Measurements from ENCODE around the gene NAT16. TPM values are rescaled to one million over a fixed set of nuclear protein-coding genes. Genes with fewer than 3 reads are reported as not detected.

NAT16 gene
- not detected in 2 replicates for total RNA-seq

GRCh38 chr7:101180130-101180755 lies at the start of gene NAT16:
Gene NAT16 (minus strand): TSS chr7:101180293. CDS start chr7:101174807, 5,486 bp downstream.

GRCh38 chr7:101217388-101218235 lies 37.5 kb upstream of the NAT16 start, which contains the start of the genes PLOD3 and ZNHIT1:
Gene PLOD3 (minus strand): TSS chr7:101217581. CDS start chr7:101217274, 307 bp downstream.
Gene ZNHIT1 (plus strand): TSS chr7:101218165. CDS start chr7:101218196, 31 bp downstream.

GRCh38 chr7:101200862-101201599 lies 20.9 kb upstream of the NAT16 start, which contains the start of gene MOGAT3:
Gene MOGAT3 (minus strand): TSS chr7:101201036. CDS start chr7:101200854, 182 bp downstream.

GRCh38 chr7:101165075-101165957 lies 14.8 kb downstream of the NAT16 start, which contains the start of gene VGF:
Gene VGF (minus strand): TSS chr7:101165569. CDS start chr7:101164843, 726 bp downstream.

GRCh38 chr7:101153969-101154692 lies 26.0 kb downstream of the NAT16 start, which contains the start of gene AP1S1:
Gene AP1S1 (plus strand): TSS chr7:101154476. CDS start chr7:101154515, 39 bp downstream.

GRCh38 chr7:101126651-101127459 lies 53.2 kb downstream of the NAT16 start, which contains the start of gene SERPINE1:
Gene SERPINE1 (plus strand): TSS chr7:101127104. CDS start chr7:101128394, 1,290 bp downstream.

Other genes with a start within 250 kb of the NAT16 start
- not detected in 2 replicates for gene MUC3A, start 230.8 kb downstream of the NAT16 start, total RNA-seq
- gene MUC12, start 210.7 kb downstream of the NAT16 start, total RNA-seq, result 0.35 TPM in 1 of 2 replicates, not detected in the other
- gene MUC17, start 160.2 kb downstream of the NAT16 start, total RNA-seq, result not detected in 2 replicates
- 9.3 and 11.8 TPM in 2 replicates for gene TRIM56, start 94.8 kb downstream of the NAT16 start, total RNA-seq
- gene SERPINE1, start 53.2 kb downstream of the NAT16 start, total RNA-seq, result 375 and 1,123 TPM in 2 replicates
- gene AP1S1, start 25.8 kb downstream of the NAT16 start, total RNA-seq, result 88.0 and 89.1 TPM in 2 replicates
- gene VGF, start 14.7 kb downstream of the NAT16 start, total RNA-seq, result 0.51 TPM in 1 of 2 replicates, not detected in the other
- not detected in 2 replicates for gene MOGAT3, start 20.7 kb upstream of the NAT16 start, total RNA-seq
- gene PLOD3, start 37.3 kb upstream of the NAT16 start, total RNA-seq, result 68.8 and 98.8 TPM in 2 replicates
- gene ZNHIT1, start 37.9 kb upstream of the NAT16 start, total RNA-seq, result 104 and 146 TPM in 2 replicates
- gene CLDN15, start 57.5 kb upstream of the NAT16 start, total RNA-seq, result 4.2 and 5.3 TPM in 2 replicates
- gene FIS1, start 64.8 kb upstream of the NAT16 start, total RNA-seq, result 210 and 232 TPM in 2 replicates
- 20.0 and 39.1 TPM in 2 replicates for gene IFT22, start 141.5 kb upstream of the NAT16 start, total RNA-seq
- under 0.01 TPM in 1 of 2 replicates, not detected in the other for gene COL26A1, start 182.6 kb upstream of the NAT16 start, total RNA-seq